ENCODE measurements around the gene DNAH17. TPM values are rescaled to one million over a fixed set of nuclear protein-coding genes. Genes with fewer than 3 reads are reported as not detected.

The DNAH17 gene
- total RNA-seq, 1 experiment from 2014 or later, result 0.76 TPM

- no peak for TF ChIP-seq EZH2 (IDR thresholded peaks at IDR 0.05; ENCODE audit: low read depth)
- TF ChIP-seq CTCF (conservative IDR thresholded peaks at IDR 0.05), result no peak
- no peak overlapping the region for H3K4me3 ChIP-seq
- no peaks in the 10 kb centered on the region for H3K9me2 ChIP-seq (ENCODE audit: insufficient read depth)
- ChIA-PET POLR2A (ENCODE audit: unreplicated experiment) (no interaction called here), CTCF (no interaction called here)
- no peaks in the 10 kb centered on the region for H4K20me1 ChIP-seq (ENCODE audit: insufficient read depth)
- H2AFZ ChIP-seq, result no peak overlapping the region
- no peaks in the 10 kb centered on the region for H3K36me3 ChIP-seq (ENCODE audit: low read depth)
- 0 out of 2 replicates have a peak overlapping the region, but pooled peaks have one; percentile 3 for H3K4me2 ChIP-seq
- BruUV-seq (replicated peaks), result no TSS peak
- H3F3A ChIP-seq (ENCODE audit: insufficient read depth, low read depth), result peaks cover 24% of the 10 kb centered on the region; the same call in 1 of the 2 replicates
- no peaks in the 10 kb centered on the region for H3K79me2 ChIP-seq (ENCODE audit: low read depth)
- H3K27me3 ChIP-seq (ENCODE audit: insufficient read depth, low read depth), result no peaks in the 10 kb centered on the region
- H3K9me3 ChIP-seq (ENCODE audit: insufficient read depth, low read depth), result no peaks in the 10 kb centered on the region
- H3K27ac ChIP-seq, result no peak overlapping the region
- peaks cover 42% of the 10 kb centered on the region for H3K4me1 ChIP-seq (replicated peaks; ENCODE audit: insufficient read depth)
- peak; percentile 50 for DNase-seq
- intact Hi-C loops (cut with micrococcal nuclease; ENCODE audit: unreplicated experiment), result loop anchor here (10.0 kb wide), 1 partner anchor 132 kb away; no protein-coding TSS in a partner anchor
Measured at GRCh38 chr17:78532311-78532710, 44.9 kb downstream of the DNAH17 start.

GRCh38 chr17:78530675-78531074 is 46.5 kb downstream of the DNAH17 start:
- H3K9me3 ChIP-seq (ENCODE audit: insufficient read depth, low read depth), result no peaks in the 10 kb centered on the region
- intact Hi-C loops (cut with micrococcal nuclease; ENCODE audit: unreplicated experiment), result loop anchor here (10.0 kb wide), 1 partner anchor 134 kb away; no protein-coding TSS in a partner anchor
- CTCF ChIA-PET, result no interaction called here
- H3K27ac ChIP-seq, result no peak overlapping the region
- BruUV-seq (replicated peaks), result no TSS peak
- no peaks in the 10 kb centered on the region for H3K9me2 ChIP-seq (ENCODE audit: insufficient read depth)
- H3K27me3 ChIP-seq (ENCODE audit: insufficient read depth, low read depth), result no peaks in the 10 kb centered on the region
- H3K4me3 ChIP-seq, result no peak overlapping the region
- no peaks in the 10 kb centered on the region for H3K79me2 ChIP-seq (ENCODE audit: low read depth)
- no peaks in the 10 kb centered on the region for H4K20me1 ChIP-seq (ENCODE audit: insufficient read depth)
- no peak overlapping the region for H2AFZ ChIP-seq
- no peaks in the 10 kb centered on the region for H3K36me3 ChIP-seq (ENCODE audit: low read depth)
- TF ChIP-seq CTCF (conservative IDR thresholded peaks at IDR 0.05), result no peak
- TF ChIP-seq EZH2 (IDR thresholded peaks at IDR 0.05; ENCODE audit: low read depth), result no peak
- peaks cover 42% of the 10 kb centered on the region for H3K4me1 ChIP-seq (replicated peaks; ENCODE audit: insufficient read depth)
- no peak overlapping the region for H3K4me2 ChIP-seq
- no peak for DNase-seq
- POLR2A ChIA-PET (ENCODE audit: unreplicated experiment), result interaction anchor here (0.5 to 0.6 kb wide), 3 partner anchors 38 to 820 kb away, joined by 3 to 4 read pairs (median 3); no protein-coding TSS in a partner anchor
- peaks cover 18% of the 10 kb centered on the region; the same call in 1 of the 2 replicates for H3F3A ChIP-seq (ENCODE audit: insufficient read depth, low read depth)

- Histone ChIP-seq H3K27me3 (ENCODE audit: insufficient read depth, low read depth) (no peaks in the 10 kb centered on the region), H3K9me3 (ENCODE audit: insufficient read depth, low read depth) (no peaks in the 10 kb centered on the region), H3F3A (ENCODE audit: insufficient read depth, low read depth) (peaks cover 15% of the 10 kb centered on the region; the same call in 1 of the 2 replicates), H3K36me3 (ENCODE audit: low read depth) (no peaks in the 10 kb centered on the region), H4K20me1 (ENCODE audit: insufficient read depth) (no peaks in the 10 kb centered on the region), H3K4me3 (no peak overlapping the region), H3K4me1 (replicated peaks; ENCODE audit: insufficient read depth) (peaks cover 36% of the 10 kb centered on the region), H3K9me2 (ENCODE audit: insufficient read depth) (no peaks in the 10 kb centered on the region), H2AFZ (no peak overlapping the region), H3K27ac (no peak overlapping the region), H3K4me2 (no peak overlapping the region), H3K79me2 (ENCODE audit: low read depth) (no peaks in the 10 kb centered on the region)
- no TSS peak for BruUV-seq (replicated peaks)
- POLR2A ChIA-PET (ENCODE audit: unreplicated experiment), result interaction anchor here (0.5 to 0.6 kb wide), 3 partner anchors 38 to 819 kb away, joined by 3 to 4 read pairs (median 3); no protein-coding TSS in a partner anchor
- DNase-seq, result no peak
- intact Hi-C loops (cut with micrococcal nuclease; ENCODE audit: unreplicated experiment), result loop anchor here (10.0 kb wide), 1 partner anchor 135 kb away; no protein-coding TSS in a partner anchor
- CTCF ChIA-PET, result no interaction called here
- TF ChIP-seq CTCF (conservative IDR thresholded peaks at IDR 0.05), result no peak
- TF ChIP-seq EZH2 (IDR thresholded peaks at IDR 0.05; ENCODE audit: low read depth), result no peak
Measured at GRCh38 chr17:78529871-78530670, 47.1 kb downstream of the DNAH17 start.
